MM.1S (cell line): ENCODE results near the gene FAM3D.

Source experiments
- DNase-seq: peaks from one replicate; pipeline ENCODE4 v3.0.0-alpha.2; 2015
- H2AFZ ChIP-seq: fragments of 300-600 bp; sonication (generic); 2 replicates; pipeline ENCODE4 v1.6.0; 2016; ENCODE audit warnings: antibody characterized with exemption, low read length
- H3F3A ChIP-seq: fragments of 300-600 bp; sonication (generic); 2 replicates; pipeline ENCODE4 v1.6.1; 2016; ENCODE audit warnings: mild to moderate bottlenecking, antibody characterized with exemption, low read length, moderate library complexity, mixed read lengths; ENCODE audit not compliant: insufficient read depth
- H3K27ac ChIP-seq: fragments of 300-600 bp; sonication (generic); 2 replicates; pipeline ENCODE4 v1.5.1; 2016; ENCODE audit warnings: mild to moderate bottlenecking, low read length
- H3K27me3 ChIP-seq: fragments of 300-600 bp; sonication (generic); replicated peaks from 2 replicates; pipeline ENCODE4 v1.6.0; 2016; ENCODE audit warnings: low read length; ENCODE audit not compliant: insufficient read depth
- H3K36me3 ChIP-seq: fragments of 300-600 bp; sonication (generic); replicated peaks from 2 replicates; pipeline ENCODE4 v1.6.1; 2016; ENCODE audit warnings: mild to moderate bottlenecking, low read length, mixed read lengths; ENCODE audit not compliant: insufficient read depth
- H3K4me1 ChIP-seq: fragments of 300-600 bp; sonication (generic); 2 replicates; pipeline ENCODE4 v1.6.1; 2016; ENCODE audit warnings: low read length, mixed read lengths
- H3K4me2 ChIP-seq: fragments of 300-600 bp; sonication (generic); 2 replicates; pipeline ENCODE4 v1.6.0; 2016; ENCODE audit warnings: low read depth, low read length
- H3K4me3 ChIP-seq: fragments of 300-600 bp; sonication (generic); 2 replicates; pipeline ENCODE4 v1.5.1; 2016; ENCODE audit warnings: low read length, mixed read lengths
- H3K79me2 ChIP-seq: fragments of 300-600 bp; sonication (generic); 2 replicates; pipeline ENCODE4 v1.6.1; 2016; ENCODE audit warnings: mixed run types, low read length, mixed read lengths
- H3K9ac ChIP-seq: fragments of 300-600 bp; sonication (generic); 2 replicates; pipeline ENCODE4 v1.6.1; 2016; ENCODE audit warnings: low read length, mixed read lengths
- H3K9me2 ChIP-seq: fragments of 300-600 bp; sonication (generic); replicated peaks from 2 replicates; pipeline ENCODE4 v1.6.1; 2016; ENCODE audit warnings: mild to moderate bottlenecking, low read length, mixed read lengths; ENCODE audit not compliant: insufficient read depth
- H3K9me3 ChIP-seq: fragments of 300-600 bp; sonication (generic); replicated peaks from 2 replicates; pipeline ENCODE4 v1.6.1; 2016; ENCODE audit warnings: mild to moderate bottlenecking, low read length, mixed read lengths; ENCODE audit not compliant: insufficient read depth
- H4K20me1 ChIP-seq: fragments of 300-600 bp; sonication (generic); 2 replicates; pipeline ENCODE4 v1.6.1; 2016; ENCODE audit warnings: mild to moderate bottlenecking, low read length, moderate library complexity, mixed read lengths; ENCODE audit not compliant: insufficient read depth
- EZH2 ChIP-seq: fragments of 300-600 bp; sonication (generic); optimal IDR thresholded peaks from 2 replicates; pipeline ENCODE3; 2017; ENCODE audit warnings: low read depth, mild to moderate bottlenecking, antibody characterized with exemption, low read length, mixed read lengths
- EZH2phosphoT487 ChIP-seq: fragments of 300-600 bp; sonication (generic); IDR thresholded peaks from 2 replicates; pipeline ENCODE4 v1.6.1; 2018; ENCODE audit warnings: antibody characterized with exemption, low read length
- TF ChIP-seq, protein P1 (sequence below): fragments of 300-600 bp; sonication (generic); IDR thresholded peaks from 2 replicates; pipeline ENCODE4 v1.5.1; 2016; ENCODE audit warnings: antibody characterized with exemption, low read length, mixed read lengths

Gene FAM3D

DNA sequence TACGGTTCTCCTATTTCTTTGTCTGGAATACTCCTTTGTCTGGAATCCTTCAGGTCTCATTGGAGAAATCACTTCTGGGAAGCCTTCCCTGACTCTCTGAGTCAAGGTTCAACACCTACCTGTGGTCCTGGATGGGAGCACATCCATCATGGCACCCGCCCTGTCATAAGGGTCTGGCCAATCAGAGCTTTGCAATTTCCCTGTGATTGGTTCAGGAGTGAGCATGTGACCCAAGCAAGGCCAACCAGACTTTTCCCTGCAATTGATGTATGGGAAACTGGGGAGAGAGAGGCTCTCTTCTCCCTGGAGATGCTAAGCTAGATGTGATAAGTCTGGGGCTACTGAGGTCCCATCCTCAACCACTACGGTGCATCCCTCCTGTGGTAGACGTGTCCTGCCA lies 8.1 kb downstream of the FAM3D start:
- no peaks in the 10 kb centered on the region for H3K27me3 ChIP-seq
- no peak overlapping the region for H3K9ac ChIP-seq
- no peaks in the 10 kb centered on the region for H3K36me3 ChIP-seq
- DNase-seq: no peak
- TF ChIP-seq EZH2phosphoT487: no peak
- TF ChIP-seq, protein P1, sequence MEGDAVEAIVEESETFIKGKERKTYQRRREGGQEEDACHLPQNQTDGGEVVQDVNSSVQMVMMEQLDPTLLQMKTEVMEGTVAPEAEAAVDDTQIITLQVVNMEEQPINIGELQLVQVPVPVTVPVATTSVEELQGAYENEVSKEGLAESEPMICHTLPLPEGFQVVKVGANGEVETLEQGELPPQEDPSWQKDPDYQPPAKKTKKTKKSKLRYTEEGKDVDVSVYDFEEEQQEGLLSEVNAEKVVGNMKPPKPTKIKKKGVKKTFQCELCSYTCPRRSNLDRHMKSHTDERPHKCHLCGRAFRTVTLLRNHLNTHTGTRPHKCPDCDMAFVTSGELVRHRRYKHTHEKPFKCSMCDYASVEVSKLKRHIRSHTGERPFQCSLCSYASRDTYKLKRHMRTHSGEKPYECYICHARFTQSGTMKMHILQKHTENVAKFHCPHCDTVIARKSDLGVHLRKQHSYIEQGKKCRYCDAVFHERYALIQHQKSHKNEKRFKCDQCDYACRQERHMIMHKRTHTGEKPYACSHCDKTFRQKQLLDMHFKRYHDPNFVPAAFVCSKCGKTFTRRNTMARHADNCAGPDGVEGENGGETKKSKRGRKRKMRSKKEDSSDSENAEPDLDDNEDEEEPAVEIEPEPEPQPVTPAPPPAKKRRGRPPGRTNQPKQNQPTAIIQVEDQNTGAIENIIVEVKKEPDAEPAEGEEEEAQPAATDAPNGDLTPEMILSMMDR: no peak
- TF ChIP-seq EZH2: no peak
- H3K27ac ChIP-seq: no peak overlapping the region
- no peak overlapping the region for H2AFZ ChIP-seq
- no peaks in the 10 kb centered on the region for H3K79me2 ChIP-seq
- H3K9me3 ChIP-seq: no peaks in the 10 kb centered on the region
- no peak overlapping the region for H3K4me2 ChIP-seq
- H3K9me2 ChIP-seq: no peaks in the 10 kb centered on the region
- H3K4me1 ChIP-seq: no peaks in the 10 kb centered on the region
- H3K4me3 ChIP-seq: no peak overlapping the region
- no peaks in the 10 kb centered on the region for H4K20me1 ChIP-seq
- no peaks in the 10 kb centered on the region for H3F3A ChIP-seq

DNA sequence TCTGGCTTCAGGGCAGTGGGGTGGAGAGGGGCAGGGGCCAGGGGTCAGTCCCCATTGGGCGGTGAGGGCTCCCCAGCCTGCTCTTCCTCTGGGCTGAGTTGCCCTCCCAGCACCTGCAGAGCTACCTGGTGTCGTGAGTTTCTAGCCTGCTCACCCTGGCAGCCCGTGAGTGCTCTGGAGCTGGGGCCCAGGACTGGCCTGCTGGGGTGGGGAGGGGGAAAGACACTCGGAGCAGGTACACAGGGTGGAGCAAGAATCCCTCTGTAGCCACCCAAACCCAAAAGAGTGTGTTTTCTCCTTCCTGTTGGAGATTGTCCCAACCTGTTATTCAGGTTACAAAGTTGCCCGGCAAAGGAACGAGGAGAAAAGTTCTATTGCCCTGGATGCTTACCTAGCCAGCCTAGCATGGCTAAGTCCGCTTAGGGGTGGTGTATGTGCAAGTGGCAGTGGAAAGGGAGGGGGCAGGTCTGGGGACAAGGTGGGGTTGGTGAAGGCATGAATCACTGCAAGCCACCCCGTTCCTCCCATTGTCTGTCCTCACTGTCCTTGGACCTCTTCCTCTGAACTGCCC lies 8.9 kb downstream of the FAM3D start:
- Histone ChIP-seq H3K9ac (no peak overlapping the region), H3K9me2 (no peaks in the 10 kb centered on the region), H3K9me3 (no peaks in the 10 kb centered on the region), H3K4me1 (no peaks in the 10 kb centered on the region), H3F3A (no peaks in the 10 kb centered on the region), H3K4me2 (no peak overlapping the region), H3K79me2 (no peaks in the 10 kb centered on the region), H3K4me3 (no peak overlapping the region), H2AFZ (no peak overlapping the region), H3K27ac (no peak overlapping the region), H3K36me3 (no peaks in the 10 kb centered on the region), H3K27me3 (no peaks in the 10 kb centered on the region), H4K20me1 (no peaks in the 10 kb centered on the region)
- TF ChIP-seq EZH2: no peak
- TF ChIP-seq, protein P1: no peak
- no peak for TF ChIP-seq EZH2phosphoT487
- no peak for DNase-seq

DNA sequence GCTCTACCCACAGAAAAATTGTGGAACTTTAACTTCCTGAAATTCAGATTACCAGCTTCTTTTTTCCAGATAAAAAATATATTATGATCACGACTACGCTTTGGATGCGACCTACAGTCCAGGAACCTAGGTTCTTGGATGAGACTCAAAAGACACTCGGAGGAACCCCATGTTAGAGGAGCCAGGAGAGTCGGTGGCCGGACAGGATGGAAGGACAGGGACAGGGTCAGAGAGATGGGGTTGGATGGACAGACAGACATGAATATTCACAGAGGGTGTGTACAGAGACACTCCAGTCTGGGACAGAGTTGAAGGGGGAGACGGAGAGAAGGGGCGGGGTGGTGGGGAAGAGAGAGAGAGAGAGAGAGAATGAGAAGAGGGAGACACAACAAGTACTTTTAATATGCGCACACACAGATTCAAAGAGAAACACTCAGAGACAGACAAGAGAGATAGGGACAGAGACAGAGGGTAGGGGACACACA lies 9.5 kb downstream of the FAM3D start:
- no peaks in the 10 kb centered on the region for H3K9me2 ChIP-seq
- no peak overlapping the region for H3K4me3 ChIP-seq
- TF ChIP-seq, protein P1: no peak
- TF ChIP-seq EZH2 (no peak), EZH2phosphoT487 (no peak)

More for the DNA sequence above, 9.5 kb downstream of the FAM3D start:
- no peak overlapping the region for H3K9ac ChIP-seq
- H3K27ac ChIP-seq: no peak overlapping the region
- no peaks in the 10 kb centered on the region for H4K20me1 ChIP-seq
- H3F3A ChIP-seq: no peaks in the 10 kb centered on the region
- no peak overlapping the region for H3K4me2 ChIP-seq
- H3K9me3 ChIP-seq: no peaks in the 10 kb centered on the region
- no peaks in the 10 kb centered on the region for H3K27me3 ChIP-seq
- H2AFZ ChIP-seq: no peak overlapping the region
- DNase-seq: no peak
- H3K4me1 ChIP-seq: no peaks in the 10 kb centered on the region
- no peaks in the 10 kb centered on the region for H3K36me3 ChIP-seq
- no peaks in the 10 kb centered on the region for H3K79me2 ChIP-seq
